Right lobe of liver (tissue), 4 donors: Measurements from ENCODE around the gene SRSF6.

Experiments
- POLR2A ChIP-seq: fragments of 450-650 bp; IDR thresholded peaks from one replicate; pipeline ENCODE4 v1.6.1; 2017; ENCODE audit warnings: antibody characterized with exemption, mild to moderate bottlenecking
- TF ChIP-seq, protein P1 (sequence below), 4 donors: fragments of 200-600 bp in 3 of 4; fragments of 450-650 bp in 1 of 4; IDR thresholded peaks; one replicate each; pipeline versions ENCODE4 v1.5.1 to v1.8.0; 2016 to 2022; ENCODE audit warnings: antibody characterized with exemption in 4 of 4, mild to moderate bottlenecking in 2 of 4
- donor health status: DM: no; HTN: no; CAD: no.
- donor health status: DM: no; HTN: no; CAD: no.
- donor health status: DM: no; HTN: yes; CAD: no.

DNA sequence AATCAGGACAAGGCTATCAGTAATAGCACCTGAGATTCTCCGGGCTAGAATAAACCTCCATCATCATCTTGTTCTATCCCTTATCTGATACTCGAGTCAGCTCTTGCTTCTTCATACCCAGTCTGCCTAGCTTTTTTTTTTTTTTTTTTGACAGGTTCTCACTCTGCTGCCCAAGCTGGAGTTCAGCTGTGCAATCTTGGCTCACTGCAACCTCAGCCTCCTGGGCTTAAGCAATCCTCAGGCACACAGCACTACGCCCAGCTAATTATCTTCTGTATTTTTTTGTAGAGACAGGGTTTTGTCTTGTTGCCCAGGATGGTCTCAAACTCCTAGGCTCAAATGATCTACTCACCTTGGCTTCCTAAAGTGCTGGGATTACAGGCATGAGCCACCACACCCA is 19.5 kb downstream of the SRSF6 start:
- no peak for TF ChIP-seq POLR2A
- TF ChIP-seq, protein P1, sequence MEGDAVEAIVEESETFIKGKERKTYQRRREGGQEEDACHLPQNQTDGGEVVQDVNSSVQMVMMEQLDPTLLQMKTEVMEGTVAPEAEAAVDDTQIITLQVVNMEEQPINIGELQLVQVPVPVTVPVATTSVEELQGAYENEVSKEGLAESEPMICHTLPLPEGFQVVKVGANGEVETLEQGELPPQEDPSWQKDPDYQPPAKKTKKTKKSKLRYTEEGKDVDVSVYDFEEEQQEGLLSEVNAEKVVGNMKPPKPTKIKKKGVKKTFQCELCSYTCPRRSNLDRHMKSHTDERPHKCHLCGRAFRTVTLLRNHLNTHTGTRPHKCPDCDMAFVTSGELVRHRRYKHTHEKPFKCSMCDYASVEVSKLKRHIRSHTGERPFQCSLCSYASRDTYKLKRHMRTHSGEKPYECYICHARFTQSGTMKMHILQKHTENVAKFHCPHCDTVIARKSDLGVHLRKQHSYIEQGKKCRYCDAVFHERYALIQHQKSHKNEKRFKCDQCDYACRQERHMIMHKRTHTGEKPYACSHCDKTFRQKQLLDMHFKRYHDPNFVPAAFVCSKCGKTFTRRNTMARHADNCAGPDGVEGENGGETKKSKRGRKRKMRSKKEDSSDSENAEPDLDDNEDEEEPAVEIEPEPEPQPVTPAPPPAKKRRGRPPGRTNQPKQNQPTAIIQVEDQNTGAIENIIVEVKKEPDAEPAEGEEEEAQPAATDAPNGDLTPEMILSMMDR (IDR thresholded peaks at IDR 0.05), result no peak
